Measurements from ENCODE around the gene SLC39A2. TPM values are rescaled to one million over a fixed set of nuclear protein-coding genes. Genes with fewer than 3 reads are reported as not detected.

The SLC39A2 gene
- total RNA-seq, 2 donors from 2014 or later = 0.35 to 0.46 TPM

- Histone ChIP-seq H3K27ac (ENCODE audit: low read depth, low read length) (peak overlapping the region; percentile 37), H3K27me3 (ENCODE audit: control insufficient read depth, insufficient read depth, low read length, poor library complexity, severe bottlenecking) (peaks cover 25% of the 10 kb centered on the region), H3K4me3 (ENCODE audit: low read length) (peak overlapping the region; percentile 95), H3K36me3 (ENCODE audit: control insufficient read depth, insufficient read depth, low read length) (no peaks in the 10 kb centered on the region), H3K4me1 (ENCODE audit: control insufficient read depth, insufficient read depth, low read length) (no peaks in the 10 kb centered on the region), H3K9me3 (ENCODE audit: control insufficient read depth, low read length) (no peaks in the 10 kb centered on the region), H3K9ac (ENCODE audit: extremely low read depth, low read length, poor library complexity, severe bottlenecking) (peak overlapping the region; percentile 56)
- no peaks in the 10 kb centered on the region for H3K9me3 Mint-ChIP-seq
- peaks cover 39% of the 10 kb centered on the region for H3K27me3 Mint-ChIP-seq (ENCODE audit: insufficient read depth)
- H3K36me3 Mint-ChIP-seq (ENCODE audit: low read depth) = no peaks in the 10 kb centered on the region
- peaks cover 7% of the 10 kb centered on the region for H3K4me1 Mint-ChIP-seq
- peak; percentile 84 for TF ChIP-seq CTCF (conservative IDR thresholded peaks at IDR 0.05)
- peak overlapping the region; percentile 96 for H3K27ac Mint-ChIP-seq
- 0 to 2% methylated on average over 13 to 44 of the region's 47 CpGs for WGBS, 2 experiments (ENCODE audit: insufficient coverage in 1 of 2, insufficient read length in 1 of 2)
- peak; percentile 97 for DNase-seq
- peak overlapping the region; percentile 83 for H3K4me3 Mint-ChIP-seq
Measured at GRCh38 chr14:20970983-20971704, 27.9 kb upstream of the SLC39A2 start.

- no peak for TF ChIP-seq CTCF (conservative IDR thresholded peaks at IDR 0.05)
- H3K27me3 Mint-ChIP-seq (ENCODE audit: insufficient read depth) = peaks cover 39% of the 10 kb centered on the region
- no peak overlapping the region for H3K27ac ChIP-seq (ENCODE audit: low read depth, low read length)
- DNase-seq = no peak
- H3K27me3 ChIP-seq (ENCODE audit: control insufficient read depth, insufficient read depth, low read length, poor library complexity, severe bottlenecking) = peaks cover 22% of the 10 kb centered on the region
- peaks cover 7% of the 10 kb centered on the region for H3K4me1 Mint-ChIP-seq
- no peak overlapping the region for H3K9ac ChIP-seq (ENCODE audit: extremely low read depth, low read length, poor library complexity, severe bottlenecking)
- peak overlapping the region; percentile 95 for H3K4me3 ChIP-seq (ENCODE audit: low read length)
- WGBS, 2 experiments (ENCODE audit: insufficient coverage in 1 of 2, insufficient read length in 1 of 2) = 16 to 28% methylated on average over 7 to 8 of the region's 8 CpGs
- no peaks in the 10 kb centered on the region for H3K9me3 Mint-ChIP-seq
- no peaks in the 10 kb centered on the region for H3K36me3 ChIP-seq (ENCODE audit: control insufficient read depth, insufficient read depth, low read length)
- H3K9me3 ChIP-seq (ENCODE audit: control insufficient read depth, low read length) = no peaks in the 10 kb centered on the region
- peak overlapping the region; percentile 83 for H3K4me3 Mint-ChIP-seq
- peak overlapping the region; percentile 96 for H3K27ac Mint-ChIP-seq
- H3K4me1 ChIP-seq (ENCODE audit: control insufficient read depth, insufficient read depth, low read length) = no peaks in the 10 kb centered on the region
- H3K36me3 Mint-ChIP-seq (ENCODE audit: low read depth) = no peaks in the 10 kb centered on the region
Measured at GRCh38 chr14:20971705-20972021, 27.4 kb upstream of the SLC39A2 start.

GRCh38 chr14:20973501-20973900, 25.6 kb upstream of the SLC39A2 start:
- Mint-ChIP-seq H3K4me1 (peaks cover 7% of the 10 kb centered on the region), H3K27ac (no peak overlapping the region), H3K36me3 (ENCODE audit: low read depth) (no peaks in the 10 kb centered on the region), H3K27me3 (ENCODE audit: insufficient read depth) (peaks cover 21% of the 10 kb centered on the region), H3K4me3 (no peak overlapping the region), H3K9me3 (no peaks in the 10 kb centered on the region)
- no peak for DNase-seq
- Histone ChIP-seq H3K36me3 (ENCODE audit: control insufficient read depth, insufficient read depth, low read length) (no peaks in the 10 kb centered on the region), H3K9ac (ENCODE audit: extremely low read depth, low read length, poor library complexity, severe bottlenecking) (no peak overlapping the region), H3K9me3 (ENCODE audit: control insufficient read depth, low read length) (no peaks in the 10 kb centered on the region), H3K27ac (ENCODE audit: low read depth, low read length) (no peak overlapping the region), H3K4me3 (ENCODE audit: low read length) (no peak overlapping the region), H3K27me3 (ENCODE audit: control insufficient read depth, insufficient read depth, low read length, poor library complexity, severe bottlenecking) (peaks cover 4% of the 10 kb centered on the region), H3K4me1 (ENCODE audit: control insufficient read depth, insufficient read depth, low read length) (no peaks in the 10 kb centered on the region)
- TF ChIP-seq CTCF (conservative IDR thresholded peaks at IDR 0.05) = no peak
- 91% methylated on average over 2 of the region's 3 CpGs; no CpG with 5 or more reads in 1 of the 2 experiments for WGBS, 2 experiments (ENCODE audit: insufficient coverage in 1 of 2, insufficient read length in 1 of 2)
